GM12878 (cell line): ENCODE results near the gene ARHGEF38. TPM values are rescaled to one million over a fixed set of nuclear protein-coding genes. Genes with fewer than 3 reads are reported as not detected.

ENCODE experiments used
- ATAC-seq: fragments of 200-7000 bp; cut with Tn5 transposase; 3 replicates; pipeline ENCODE4 v1.9.1; 2020; ENCODE audit warnings: mild to moderate bottlenecking, moderate library complexity
- BruUV-seq: library from RNA; stranded (reverse); fragments of 400-500 nt; replicated peaks from 2 replicates; lab custom pipeline; 2021; lab: Mats Ljungman, UMichigan
- CTCF ChIA-PET: fragments of 300-600 bp; sonication (Branson Sonifier 250); formaldehyde crosslinking; extraction: SDS; loops from one replicate; lab custom pipeline; 2021; ENCODE audit warnings: inconsistent platforms; lab: Yijun Ruan, JAX
- POLR2A ChIA-PET: fragments of 350-600 bp; formaldehyde crosslinking; extraction: SDS; loops from one replicate; lab custom pipeline; 2021; ENCODE audit warnings: inconsistent platforms; lab: Charles Lee
- RAD21 ChIA-PET: fragments of 300-600 bp; sonication (Branson Sonifier 250); formaldehyde crosslinking; loops from one replicate; lab custom pipeline; 2023; ENCODE audit warnings: antibody characterized with exemption; ENCODE audit not compliant: unreplicated experiment; lab: Charles Lee
- SMC1A ChIA-PET: fragments of 300-600 bp; sonication (Branson Sonifier 250); formaldehyde crosslinking; loops from one replicate; lab custom pipeline; 2023; ENCODE audit not compliant: unreplicated experiment, uncharacterized antibody; lab: Charles Lee
- DNase-seq: peaks from one replicate; pipeline ENCODE4 v3.0.0-alpha.2; 2011; ENCODE audit warnings: low read depth, low spot score
- FAIRE-seq: peaks from 3 replicates; lab custom pipeline; 2011; peaks lifted over from hg19 to GRCh38; lab: Jason Lieb, UNC
- H2AFZ ChIP-seq: 2 replicates; pipeline ENCODE4 v1.6.0; 2011; ENCODE audit warnings: low read depth, low read length, control low read depth; ENCODE audit not compliant: control insufficient read depth
- H3K27ac ChIP-seq: 2 replicates; pipeline ENCODE4 v1.5.1; 2011; ENCODE audit warnings: control low read depth; ENCODE audit not compliant: control insufficient read depth, insufficient read depth
- H3K27me3 ChIP-seq, 2 experiments: replicated peaks in 1 of 2; 2 replicates each; pipeline versions ENCODE4 v1.6.0 to v1.6.1; 2011; ENCODE audit warnings: low read length in 1 of 2; ENCODE audit not compliant: control insufficient read depth in 2 of 2, insufficient read depth in 2 of 2
- H3K36me3 ChIP-seq, 2 experiments: 2 replicates each; pipeline ENCODE4 v1.5.1; 2011; ENCODE audit warnings: low read length in 1 of 2; ENCODE audit not compliant: control insufficient read depth in 2 of 2, insufficient read depth in 2 of 2
- H3K4me1 ChIP-seq: 2 replicates; pipeline ENCODE4 v1.6.1; 2011; ENCODE audit warnings: mild to moderate bottlenecking, low read length, moderate library complexity, mixed read lengths; ENCODE audit not compliant: control insufficient read depth, insufficient read depth
- H3K4me2 ChIP-seq: 2 replicates; pipeline ENCODE4 v1.6.0; 2011; ENCODE audit warnings: control low read depth; ENCODE audit not compliant: control insufficient read depth, insufficient read depth
- H3K4me3 ChIP-seq: fragments of 200-600 bp; sonication (generic); 2 replicates; pipeline ENCODE4 v1.5.1; 2016
- H3K79me2 ChIP-seq: 2 replicates; pipeline ENCODE4 v1.6.0; 2011; ENCODE audit warnings: low read length; ENCODE audit not compliant: control insufficient read depth, insufficient read depth
- H3K9ac ChIP-seq: 2 replicates; pipeline ENCODE4 v1.8.0; 2011; ENCODE audit warnings: low read length, control low read depth, mixed read lengths; ENCODE audit not compliant: control insufficient read depth, insufficient read depth
- H3K9me3 ChIP-seq: replicated peaks from 3 replicates; pipeline ENCODE4 v1.5.1; 2011; ENCODE audit warnings: mild to moderate bottlenecking, low read length; ENCODE audit not compliant: control insufficient read depth, insufficient read depth
- H4K20me1 ChIP-seq: 2 replicates; pipeline ENCODE4 v1.6.0; 2011; ENCODE audit not compliant: control insufficient read depth, insufficient read depth
- GABPA ChIP-seq: IDR thresholded peaks from 2 replicates; pipeline ENCODE4 v1.6.1; 2014; ENCODE audit warnings: antibody characterized with exemption, low read depth, mild to moderate bottlenecking, inconsistent platforms
- NR2F1 ChIP-seq: fragments of 450-650 bp; conservative IDR thresholded peaks from 2 replicates; pipeline ENCODE4 v1.6.1; 2017; ENCODE audit warnings: mild to moderate bottlenecking
- RUNX3 ChIP-seq: IDR thresholded peaks from 2 replicates; pipeline ENCODE4 v1.6.1; 2012; ENCODE audit warnings: low read length, inconsistent platforms
- TCF12 ChIP-seq: IDR thresholded peaks from 2 replicates; pipeline ENCODE4 v1.6.1; 2011; ENCODE audit warnings: low read depth, mild to moderate bottlenecking, low read length
- ZBED1 ChIP-seq: IDR thresholded peaks from 2 replicates; pipeline ENCODE4 v1.6.1; 2016; ENCODE audit warnings: borderline replicate concordance
- whole genome bisulfite sequencing: methylation state at CpG from one replicate; pipeline ENCODE4 v1.1.6; 2016; ENCODE audit warnings: low lambda C conversion rate; ENCODE audit not compliant: insufficient replicate concordance, insufficient coverage; ENCODE audit errors: missing lambda C conversion rate; 5-methylcytosine and 5-hydroxymethylcytosine counted together
- in situ Hi-C: fragments of 300-500 bp; cut with MboI; formaldehyde crosslinking; loops from 9 replicates; pipeline ENCODE4 v1.14.3; 2018; ENCODE audit warnings: mixed read lengths
- intact Hi-C: fragments of 100-400 bp; cut with micrococcal nuclease; formaldehyde crosslinking; loops from one replicate; pipeline ENCODE4 v1.14.2; 2022; ENCODE audit not compliant: unreplicated experiment
- polyA plus RNA-seq, 11 experiments: library from polyadenylated mRNA; depleted of rRNA in 4 of 11; unstranded in 6 of 11; stranded (reverse) in 5 of 11; fragments of >200 nt; fragmentation: Nextera tagmentation in 4 of 11; fragmentation: Illumina TruSeq in 1 of 11; extraction: Ambion mirVana in 4 of 11; extraction: Trizol in 1 of 11; gene quantifications; 1 replicate in 1 of 11; 2 replicates in 10 of 11; pipeline versions ENCODE4 v1.2.1 to v1.2.3, GENCODE V29; 2011 to 2016; ENCODE audit warnings: inconsistent platforms in 2 of 11, missing spikeins in 2 of 11, low read depth in 1 of 11
- total RNA-seq, 4 experiments: library from RNA; depleted of rRNA in 3 of 4; stranded (reverse); fragments of >200 nt in 3 of 4; fragmentation: Illumina TruSeq in 1 of 4; extraction: Trizol in 1 of 4; gene quantifications; 2 replicates each; pipeline versions ENCODE4 v1.2.1 to v1.2.3, GENCODE V29; 2013 to 2021
- TF ChIP-seq, protein P1 (sequence below): fragments of 450-650 bp; IDR thresholded peaks from 2 replicates; pipeline ENCODE4 v1.6.1; 2016; ENCODE audit warnings: mild to moderate bottlenecking

Gene ARHGEF38
- total and polyA plus RNA-seq, 10 of the 15 experiments (the other 5 are each of a cell fraction or from before 2014, with no cell fraction given), result 0.01 to 1.1 (median 0.09) TPM; not detected in 2

DNA sequence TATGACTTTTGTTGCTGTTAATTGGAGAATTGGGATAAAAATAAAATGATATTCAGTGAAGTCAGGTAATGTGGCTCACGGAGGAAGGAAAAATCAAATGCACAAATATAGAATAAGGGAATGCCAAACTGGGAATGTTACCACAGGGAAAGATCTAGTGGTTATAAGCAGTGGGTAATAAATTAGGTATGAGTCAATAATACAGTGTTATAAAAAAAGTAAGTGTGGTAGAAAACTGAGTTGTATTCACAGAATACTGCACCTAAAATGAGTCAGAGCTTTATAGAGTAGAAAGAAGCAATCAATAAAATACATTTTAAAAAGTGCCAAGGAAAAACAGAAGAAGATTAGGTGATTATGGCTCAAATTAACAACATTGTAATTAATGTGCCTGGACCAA, 121.6 kb downstream of the ARHGEF38 start:
- no peaks in the 10 kb centered on the region for H3K79me2 ChIP-seq
- H3K9ac ChIP-seq, result no peak overlapping the region
- FAIRE-seq (no peak), ATAC-seq (no peak), DNase-seq (no peak)
- TF ChIP-seq RUNX3 (no peak), TCF12 (no peak), NR2F1 (no peak), GABPA (no peak), ZBED1 (no peak)
- TF ChIP-seq, protein P1, sequence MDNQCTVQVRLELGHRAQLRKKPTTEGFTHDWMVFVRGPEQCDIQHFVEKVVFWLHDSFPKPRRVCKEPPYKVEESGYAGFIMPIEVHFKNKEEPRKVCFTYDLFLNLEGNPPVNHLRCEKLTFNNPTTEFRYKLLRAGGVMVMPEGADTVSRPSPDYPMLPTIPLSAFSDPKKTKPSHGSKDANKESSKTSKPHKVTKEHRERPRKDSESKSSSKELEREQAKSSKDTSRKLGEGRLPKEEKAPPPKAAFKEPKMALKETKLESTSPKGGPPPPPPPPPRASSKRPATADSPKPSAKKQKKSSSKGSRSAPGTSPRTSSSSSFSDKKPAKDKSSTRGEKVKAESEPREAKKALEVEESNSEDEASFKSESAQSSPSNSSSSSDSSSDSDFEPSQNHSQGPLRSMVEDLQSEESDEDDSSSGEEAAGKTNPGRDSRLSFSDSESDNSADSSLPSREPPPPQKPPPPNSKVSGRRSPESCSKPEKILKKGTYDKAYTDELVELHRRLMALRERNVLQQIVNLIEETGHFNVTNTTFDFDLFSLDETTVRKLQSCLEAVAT, result no peak
- intact Hi-C loops, result no loop called here
- H3K4me3 ChIP-seq, result no peak overlapping the region
- H3K4me1 ChIP-seq, result no peaks in the 10 kb centered on the region
- ChIA-PET POLR2A (no interaction called here), CTCF (interaction anchor here (1.5 to 1.7 kb wide), 2 partner anchors 9 to 153 kb away, joined by 3 to 7 read pairs; no protein-coding TSS in a partner anchor), SMC1A (interaction anchor here (1.2 kb wide), 1 partner anchor 8 kb away, joined by 3 read pairs; no protein-coding TSS in a partner anchor), RAD21 (no interaction called here)
- no peaks in the 10 kb centered on the region for H4K20me1 ChIP-seq
- H3K27ac ChIP-seq, result no peak overlapping the region
- no peak overlapping the region for H3K4me2 ChIP-seq
- H3K36me3 ChIP-seq, result no peaks in the 10 kb centered on the region
- H2AFZ ChIP-seq, result no peak overlapping the region
- no peaks in the 10 kb centered on the region for H3K27me3 ChIP-seq
- no TSS peak for BruUV-seq
- 39% methylated on average over 1 of the region's 1 CpG for WGBS
- H3K9me3 ChIP-seq, result no peaks in the 10 kb centered on the region
- in situ Hi-C loops, result no loop called here
